HEK293T (cell line): ENCODE measurements around the gene FOXO1.

Source experiments
- CTCF ChIA-PET: fragments of 350-600 bp; formaldehyde crosslinking; extraction: SDS; loops from one replicate; lab custom pipeline; 2021; ENCODE audit warnings: antibody characterized with exemption, inconsistent platforms; lab: Yijun Ruan, JAX
- POLR2A ChIA-PET: fragments of 350-600 bp; formaldehyde crosslinking; extraction: SDS; loops from one replicate; lab custom pipeline; 2020; ENCODE audit warnings: antibody characterized with exemption, inconsistent platforms; lab: Yijun Ruan, JAX
- DNase-seq: peaks from one replicate; pipeline ENCODE4 v3.0.0; 2012; ENCODE audit warnings: mixed read lengths; ENCODE audit errors: extremely low spot score
- ARNT ChIP-seq: fragments of 450-650 bp; IDR thresholded peaks from 2 replicates; pipeline ENCODE4 v1.6.1; 2017; ENCODE audit warnings: mild to moderate bottlenecking
- BHLHE40 ChIP-seq: fragments of 450-650 bp; IDR thresholded peaks from 2 replicates; pipeline ENCODE4 v1.6.1; 2016; ENCODE audit warnings: mild to moderate bottlenecking, moderate library complexity, borderline replicate concordance
- CTBP1 ChIP-seq: fragments of 450-650 bp; IDR thresholded peaks from 2 replicates; pipeline ENCODE4 v1.6.1; 2016; ENCODE audit warnings: borderline replicate concordance
- ELF4 ChIP-seq: fragments of 450-650 bp; IDR thresholded peaks from 2 replicates; pipeline ENCODE4 v1.6.1; 2017; ENCODE audit warnings: antibody characterized with exemption
- FOXA1 ChIP-seq: fragments of 450-650 bp; IDR thresholded peaks from 2 replicates; pipeline ENCODE4 v1.6.1; 2016; ENCODE audit warnings: mild to moderate bottlenecking
- FOXK2 ChIP-seq: fragments of 450-650 bp; IDR thresholded peaks from 2 replicates; pipeline ENCODE4 v1.6.1; 2016; ENCODE audit warnings: mild to moderate bottlenecking
- FOXM1 ChIP-seq: fragments of 450-650 bp; IDR thresholded peaks from 2 replicates; pipeline ENCODE4 v1.6.1; 2017; ENCODE audit warnings: mild to moderate bottlenecking, borderline replicate concordance
- HDGF ChIP-seq: fragments of 450-650 bp; IDR thresholded peaks from 2 replicates; pipeline ENCODE4 v1.6.1; 2017; ENCODE audit warnings: antibody characterized with exemption, borderline replicate concordance
- L3MBTL2 ChIP-seq: fragments of 450-650 bp; conservative IDR thresholded peaks from 2 replicates; pipeline ENCODE4 v1.6.1; 2016; ENCODE audit warnings: mild to moderate bottlenecking
- LEF1 ChIP-seq: fragments of 450-650 bp; IDR thresholded peaks from 2 replicates; pipeline ENCODE4 v1.6.1; 2017; ENCODE audit warnings: mild to moderate bottlenecking, borderline replicate concordance
- NFRKB ChIP-seq: fragments of 450-650 bp; IDR thresholded peaks from 2 replicates; pipeline ENCODE4 v1.6.1; 2016; ENCODE audit warnings: mild to moderate bottlenecking, moderate library complexity
- SP1 ChIP-seq: fragments of 450-650 bp; IDR thresholded peaks from 2 replicates; pipeline ENCODE4 v1.6.1; 2017
- SUZ12 ChIP-seq: fragments of 450-650 bp; IDR thresholded peaks from 2 replicates; pipeline ENCODE4 v1.6.1; 2016; ENCODE audit warnings: mild to moderate bottlenecking
- TARDBP ChIP-seq: fragments of 450-650 bp; IDR thresholded peaks from 2 replicates; pipeline ENCODE4 v1.6.1; 2016
- ZNF384 ChIP-seq: fragments of 450-650 bp; IDR thresholded peaks from 2 replicates; pipeline ENCODE4 v1.6.1; 2016
- TF ChIP-seq, protein P1 (sequence below): fragments of 450-650 bp; IDR thresholded peaks from 2 replicates; pipeline ENCODE4 v1.6.1; 2016

The FOXO1 gene

GRCh38 chr13:40583738-40584137 lies 82.7 kb downstream of the FOXO1 start:
- POLR2A ChIA-PET = no interaction called here
- TF ChIP-seq LEF1 (no peak), FOXA1 (no peak), HDGF (no peak), ZNF384 (no peak), TARDBP (no peak), ELF4 (no peak), ARNT (no peak), BHLHE40 (no peak), SP1 (no peak), CTBP1 (no peak), FOXK2 (no peak), FOXM1 (no peak), L3MBTL2 (no peak), SUZ12 (no peak), NFRKB (no peak)
- TF ChIP-seq, protein P1, sequence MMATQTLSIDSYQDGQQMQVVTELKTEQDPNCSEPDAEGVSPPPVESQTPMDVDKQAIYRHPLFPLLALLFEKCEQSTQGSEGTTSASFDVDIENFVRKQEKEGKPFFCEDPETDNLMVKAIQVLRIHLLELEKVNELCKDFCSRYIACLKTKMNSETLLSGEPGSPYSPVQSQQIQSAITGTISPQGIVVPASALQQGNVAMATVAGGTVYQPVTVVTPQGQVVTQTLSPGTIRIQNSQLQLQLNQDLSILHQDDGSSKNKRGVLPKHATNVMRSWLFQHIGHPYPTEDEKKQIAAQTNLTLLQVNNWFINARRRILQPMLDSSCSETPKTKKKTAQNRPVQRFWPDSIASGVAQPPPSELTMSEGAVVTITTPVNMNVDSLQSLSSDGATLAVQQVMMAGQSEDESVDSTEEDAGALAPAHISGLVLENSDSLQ = no peak
- no peak for DNase-seq
- CTCF ChIA-PET = no interaction called here

GRCh38 chr13:40582531-40582930 lies 83.9 kb downstream of the FOXO1 start:
- DNase-seq = no peak
- POLR2A ChIA-PET = no interaction called here
- CTCF ChIA-PET = no interaction called here

GRCh38 chr13:40581277-40581579 lies 85.2 kb downstream of the FOXO1 start:
- POLR2A ChIA-PET = no interaction called here
- CTCF ChIA-PET = no interaction called here
- TF ChIP-seq LEF1 = no peak
- no peak for TF ChIP-seq BHLHE40
- no peak for TF ChIP-seq FOXK2
- TF ChIP-seq ARNT = no peak
- no peak for DNase-seq

More at GRCh38 chr13:40582531-40582930, 83.9 kb downstream of the FOXO1 start:
- TF ChIP-seq FOXK2 (no peak), LEF1 (no peak), FOXM1 (no peak), L3MBTL2 (no peak), HDGF (no peak), NFRKB (no peak), TARDBP (no peak), SP1 (no peak), CTBP1 (no peak), FOXA1 (no peak), BHLHE40 (no peak), ZNF384 (no peak)

- DNase-seq = no peak
- POLR2A ChIA-PET = no interaction called here
- CTCF ChIA-PET = no interaction called here
- TF ChIP-seq NFRKB = no peak
Observed at GRCh38 chr13:40580566-40581276, 85.7 kb downstream of the FOXO1 start.

- ChIA-PET CTCF (no interaction called here), POLR2A (no interaction called here)
- TF ChIP-seq ZNF384 = no peak
- TF ChIP-seq, protein P1 = no peak
- no peak for TF ChIP-seq ELF4
- TF ChIP-seq L3MBTL2 = no peak
- no peak for TF ChIP-seq LEF1
- TF ChIP-seq TARDBP = no peak
- no peak for TF ChIP-seq SUZ12
- no peak for TF ChIP-seq FOXA1
- no peak for TF ChIP-seq SP1
- no peak for TF ChIP-seq CTBP1
- TF ChIP-seq BHLHE40 = no peak
- no peak for DNase-seq
Observed at GRCh38 chr13:40579535-40579934, 86.9 kb downstream of the FOXO1 start.

- TF ChIP-seq BHLHE40 (no peak), ELF4 (no peak)
- TF ChIP-seq, protein P1 = peak; percentile 52; the same call in 1 of the 2 replicates
- CTCF ChIA-PET = interaction anchor here (0.6 kb wide), 1 partner anchor 105 kb away, joined by 3 read pairs; no protein-coding TSS in a partner anchor
- POLR2A ChIA-PET = no interaction called here
- no peak for DNase-seq
Observed at GRCh38 chr13:40578055-40578454, 88.4 kb downstream of the FOXO1 start.

DNA sequence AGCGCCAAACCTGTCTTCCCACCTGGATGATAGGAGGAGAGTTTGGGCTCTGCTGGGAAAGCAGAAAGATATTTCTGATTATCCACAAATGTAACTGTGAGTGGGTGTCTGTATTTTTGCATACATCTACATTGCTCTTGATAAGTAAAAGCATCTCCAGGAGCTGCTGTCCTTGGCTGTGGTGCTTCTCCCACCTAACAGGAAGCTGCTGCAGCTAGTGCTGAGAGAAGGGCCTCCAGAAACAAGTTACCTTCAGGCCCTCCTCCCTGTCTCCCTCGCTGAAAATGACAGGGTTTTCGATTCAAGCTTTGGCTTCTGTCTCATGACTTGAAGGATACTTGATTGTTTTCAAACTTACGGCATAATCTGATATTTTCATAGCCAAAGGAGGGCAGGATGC lies 90.1 kb downstream of the FOXO1 start:
- CTCF ChIA-PET = no interaction called here
- POLR2A ChIA-PET = no interaction called here
- DNase-seq = no peak
- no peak for TF ChIP-seq HDGF
- TF ChIP-seq NFRKB = no peak
- TF ChIP-seq, protein P1 = no peak
- TF ChIP-seq FOXM1 = no peak
- no peak for TF ChIP-seq FOXA1
- TF ChIP-seq FOXK2 = no peak
- TF ChIP-seq SUZ12 = no peak
- no peak for TF ChIP-seq ARNT
- TF ChIP-seq SP1 = no peak
- no peak for TF ChIP-seq ZNF384
- TF ChIP-seq LEF1 = no peak
- no peak for TF ChIP-seq CTBP1
- TF ChIP-seq ELF4 = no peak
- no peak for TF ChIP-seq TARDBP
- no peak for TF ChIP-seq L3MBTL2
